ENCODE results near the gene POLR3B.

Gene POLR3B

DNA sequence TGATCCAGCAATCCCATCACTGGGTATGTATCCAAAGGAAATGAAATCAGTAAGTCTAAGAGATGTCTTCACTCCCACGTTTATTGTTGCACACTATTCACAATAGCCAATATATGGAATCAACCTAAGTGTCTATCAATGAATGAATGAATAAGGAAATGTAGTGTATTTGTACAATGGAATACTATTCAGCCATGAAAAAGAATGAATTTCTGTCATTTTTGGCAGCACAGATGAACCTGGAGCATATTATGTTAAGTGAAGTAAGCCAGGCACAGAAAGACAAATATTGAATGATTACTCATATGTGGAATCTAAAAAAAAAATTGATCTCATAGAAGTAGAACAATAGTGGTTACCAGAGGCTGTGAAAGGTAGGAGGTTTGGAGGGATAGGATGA lies 194.7 kb downstream of the POLR3B start:
- Histone ChIP-seq H3K27ac (ENCODE audit: low read depth, low read length) (no peak overlapping the region), H3K27me3 (ENCODE audit: control insufficient read depth, insufficient read depth, low read length) (no peaks in the 10 kb centered on the region), H3K4me3 (ENCODE audit: low read length) (no peak overlapping the region), H3K36me3 (ENCODE audit: control insufficient read depth, insufficient read depth, low read length) (no peaks in the 10 kb centered on the region), H3K4me1 (ENCODE audit: control insufficient read depth, insufficient read depth, low read length) (no peaks in the 10 kb centered on the region), H3K9ac (ENCODE audit: low read length) (no peak overlapping the region)
